C4-2B (cell line): ENCODE data around the gene BCKDHA.
A peak's percentile ranks its signal among the peaks of the same experiment; 100 is the strongest.
"Not testable (repeated sequence)": the region's sequence is repeated elsewhere in the genome, so short reads cannot be mapped to it uniquely, and the experiment has no call there.

Source experiments
- H3K27ac ChIP-seq: fragments of 450-650 bp; 2 replicates; pipeline ENCODE4 v1.5.1; 2017
- CTCF ChIP-seq: fragments of 450-650 bp; conservative IDR thresholded peaks from 2 replicates; pipeline ENCODE4 v1.5.1; 2017; ENCODE audit warnings: mild to moderate bottlenecking
- ZFX ChIP-seq: fragments of 450-650 bp; IDR thresholded peaks from 2 replicates; pipeline ENCODE4 v1.6.1; 2017

BCKDHA gene

GRCh38 chr19:41430922-41431321 lies 33.3 kb downstream of the BCKDHA start:
- no peak overlapping the region for H3K27ac ChIP-seq
- TF ChIP-seq CTCF, result no peak
- TF ChIP-seq ZFX, result no peak

GRCh38 chr19:41431426-41432386 lies 34.1 kb downstream of the BCKDHA start:
- H3K27ac ChIP-seq, result no peak overlapping the region
- no peak for TF ChIP-seq ZFX
- peak; percentile 1; the same call in 1 of the 2 replicates for TF ChIP-seq CTCF

GRCh38 chr19:41433171-41433570 lies 35.6 kb downstream of the BCKDHA start:
- H3K27ac ChIP-seq, result no peak overlapping the region
- TF ChIP-seq CTCF (no peak), ZFX (no peak)

- no peak for TF ChIP-seq CTCF
- no peak for TF ChIP-seq ZFX
- H3K27ac ChIP-seq, result no peak overlapping the region
Measured at GRCh38 chr19:41434450-41434849, 36.8 kb downstream of the BCKDHA start.

GRCh38 chr19:41435376-41435775 lies 37.8 kb downstream of the BCKDHA start:
- H3K27ac ChIP-seq, result not testable (repeated sequence)

GRCh38 chr19:41435936-41436673 lies 38.5 kb downstream of the BCKDHA start:
- H3K27ac ChIP-seq, result no peak overlapping the region
- TF ChIP-seq ZFX (no peak), CTCF (no peak)

- no peak overlapping the region for H3K27ac ChIP-seq
- TF ChIP-seq CTCF, result no peak
- TF ChIP-seq ZFX, result no peak
Measured at GRCh38 chr19:41436674-41436951, 39.0 kb downstream of the BCKDHA start.
